Measurements from ENCODE around the gene HS2ST1.

Gene HS2ST1

DNA sequence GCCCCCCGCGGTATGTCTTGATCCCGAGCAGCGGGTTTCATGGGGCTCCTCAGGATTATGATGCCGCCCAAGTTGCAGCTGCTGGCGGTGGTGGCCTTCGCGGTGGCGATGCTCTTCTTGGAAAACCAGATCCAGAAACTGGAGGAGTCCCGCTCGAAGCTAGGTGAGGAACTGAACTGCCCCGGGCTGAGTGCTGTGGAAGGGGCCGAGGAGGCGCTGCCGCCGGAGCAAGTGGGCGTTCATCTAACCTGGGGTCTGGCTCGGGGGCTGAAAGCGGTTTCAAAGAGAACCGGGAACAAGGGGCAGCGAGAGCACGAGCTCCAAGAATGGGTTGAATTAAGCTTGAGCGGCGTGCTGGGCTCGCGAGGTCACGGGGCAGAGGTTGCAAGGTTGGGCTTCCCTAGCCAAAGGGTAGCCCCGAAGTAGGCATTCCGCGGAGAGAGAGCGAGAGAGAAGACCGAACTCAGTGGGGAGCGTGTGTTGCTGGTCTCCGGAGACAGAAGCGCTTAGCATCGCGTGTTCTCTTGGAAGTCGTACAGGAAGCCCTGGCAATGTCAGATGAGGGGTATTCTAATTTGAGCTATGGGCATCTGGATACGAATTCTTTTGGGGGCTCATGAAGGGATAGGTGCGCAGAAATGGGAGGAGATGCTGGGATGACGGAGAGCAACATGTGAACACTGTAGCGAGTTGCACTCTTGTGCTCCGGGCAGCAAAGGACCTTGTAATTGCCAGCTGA, 732 bp downstream of the HS2ST1 start (continued):
- TF ChIP-seq KLF8 (tag by site-specific recombination; IDR thresholded peaks at IDR 0.05) (no peak), ZNF610 (tag by site-specific recombination; IDR thresholded peaks at IDR 0.05; ENCODE audit: borderline replicate concordance) (0 out of 2 replicates have a peak, but pooled peaks have one; percentile 26), ZNF202 (tag by site-specific recombination; IDR thresholded peaks at IDR 0.05; ENCODE audit: borderline replicate concordance) (no peak), ZNF433 (tag by site-specific recombination; IDR thresholded peaks at IDR 0.05; ENCODE audit: low read depth) (no peak), ZNF214 (tag by site-specific recombination; IDR thresholded peaks at IDR 0.05; ENCODE audit: borderline replicate concordance) (no peak), OSR2 (tag by site-specific recombination; IDR thresholded peaks at IDR 0.05) (no peak), SP2 (tag by site-specific recombination; IDR thresholded peaks at IDR 0.05) (no peak), ZNF707 (tag by site-specific recombination; IDR thresholded peaks at IDR 0.05) (no peak), ZNF16 (tag by site-specific recombination; IDR thresholded peaks at IDR 0.05; ENCODE audit: low read depth) (no peak), ZNF701 (tag by site-specific recombination; IDR thresholded peaks at IDR 0.05) (no peak), MZF1 (tag by site-specific recombination; IDR thresholded peaks at IDR 0.05; ENCODE audit: borderline replicate concordance) (no peak; the same call in 1 of the 2 replicates), ZNF623 (tag by site-specific recombination; IDR thresholded peaks at IDR 0.05) (no peak), ZNF514 (tag by site-specific recombination; IDR thresholded peaks at IDR 0.05) (no peak), ZNF292 (tag by site-specific recombination; IDR thresholded peaks at IDR 0.05; ENCODE audit: borderline replicate concordance, low read depth) (no peak), ZBTB8A (tag by site-specific recombination; IDR thresholded peaks at IDR 0.05) (peak; percentile 78), ZBTB20 (tag by site-specific recombination; IDR thresholded peaks at IDR 0.05) (peak; percentile 97), ZNF777 (tag by site-specific recombination; IDR thresholded peaks at IDR 0.05; ENCODE audit: borderline replicate concordance) (no peak), GLIS2 (tag by site-specific recombination; IDR thresholded peaks at IDR 0.05) (peak; percentile 59; the same call in 1 of the 2 replicates), ZNF114 (tag by site-specific recombination; IDR thresholded peaks at IDR 0.05) (no peak), ZNF155 (tag by site-specific recombination; IDR thresholded peaks at IDR 0.05) (no peak), YY2 (tag by site-specific recombination; IDR thresholded peaks at IDR 0.05) (no peak), GFI1B (tag by site-specific recombination; IDR thresholded peaks at IDR 0.05) (no peak), ZNF311 (tag by site-specific recombination; IDR thresholded peaks at IDR 0.05; ENCODE audit: borderline replicate concordance) (no peak), ZNF324 (tag by site-specific recombination; IDR thresholded peaks at IDR 0.05) (no peak), SALL2 (tag by site-specific recombination; IDR thresholded peaks at IDR 0.05; ENCODE audit: borderline replicate concordance) (no peak), ZNF785 (tag by site-specific recombination; IDR thresholded peaks at IDR 0.05) (no peak), ZNF19 (tag by site-specific recombination; IDR thresholded peaks at IDR 0.05; ENCODE audit: low read depth) (no peak)
- TF ChIP-seq, protein P1, sequence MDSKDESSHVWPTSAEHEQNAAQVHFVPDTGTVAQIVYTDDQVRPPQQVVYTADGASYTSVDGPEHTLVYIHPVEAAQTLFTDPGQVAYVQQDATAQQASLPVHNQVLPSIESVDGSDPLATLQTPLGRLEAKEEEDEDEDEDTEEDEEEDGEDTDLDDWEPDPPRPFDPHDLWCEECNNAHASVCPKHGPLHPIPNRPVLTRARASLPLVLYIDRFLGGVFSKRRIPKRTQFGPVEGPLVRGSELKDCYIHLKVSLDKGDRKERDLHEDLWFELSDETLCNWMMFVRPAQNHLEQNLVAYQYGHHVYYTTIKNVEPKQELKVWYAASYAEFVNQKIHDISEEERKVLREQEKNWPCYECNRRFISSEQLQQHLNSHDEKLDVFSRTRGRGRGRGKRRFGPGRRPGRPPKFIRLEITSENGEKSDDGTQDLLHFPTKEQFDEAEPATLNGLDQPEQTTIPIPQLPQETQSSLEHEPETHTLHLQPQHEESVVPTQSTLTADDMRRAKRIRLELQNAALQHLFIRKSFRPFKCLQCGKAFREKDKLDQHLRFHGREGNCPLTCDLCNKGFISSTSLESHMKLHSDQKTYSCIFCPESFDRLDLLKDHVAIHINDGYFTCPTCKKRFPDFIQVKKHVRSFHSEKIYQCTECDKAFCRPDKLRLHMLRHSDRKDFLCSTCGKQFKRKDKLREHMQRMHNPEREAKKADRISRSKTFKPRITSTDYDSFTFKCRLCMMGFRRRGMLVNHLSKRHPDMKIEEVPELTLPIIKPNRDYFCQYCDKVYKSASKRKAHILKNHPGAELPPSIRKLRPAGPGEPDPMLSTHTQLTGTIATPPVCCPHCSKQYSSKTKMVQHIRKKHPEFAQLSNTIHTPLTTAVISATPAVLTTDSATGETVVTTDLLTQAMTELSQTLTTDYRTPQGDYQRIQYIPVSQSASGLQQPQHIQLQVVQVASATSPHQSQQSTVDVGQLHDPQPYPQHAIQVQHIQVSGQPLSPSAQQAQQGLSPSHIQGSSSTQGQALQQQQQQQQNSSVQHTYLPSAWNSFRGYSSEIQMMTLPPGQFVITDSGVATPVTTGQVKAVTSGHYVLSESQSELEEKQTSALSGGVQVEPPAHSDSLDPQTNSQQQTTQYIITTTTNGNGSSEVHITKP (tag by site-specific recombination; IDR thresholded peaks at IDR 0.05): no peak
- TF ChIP-seq, protein P2, sequence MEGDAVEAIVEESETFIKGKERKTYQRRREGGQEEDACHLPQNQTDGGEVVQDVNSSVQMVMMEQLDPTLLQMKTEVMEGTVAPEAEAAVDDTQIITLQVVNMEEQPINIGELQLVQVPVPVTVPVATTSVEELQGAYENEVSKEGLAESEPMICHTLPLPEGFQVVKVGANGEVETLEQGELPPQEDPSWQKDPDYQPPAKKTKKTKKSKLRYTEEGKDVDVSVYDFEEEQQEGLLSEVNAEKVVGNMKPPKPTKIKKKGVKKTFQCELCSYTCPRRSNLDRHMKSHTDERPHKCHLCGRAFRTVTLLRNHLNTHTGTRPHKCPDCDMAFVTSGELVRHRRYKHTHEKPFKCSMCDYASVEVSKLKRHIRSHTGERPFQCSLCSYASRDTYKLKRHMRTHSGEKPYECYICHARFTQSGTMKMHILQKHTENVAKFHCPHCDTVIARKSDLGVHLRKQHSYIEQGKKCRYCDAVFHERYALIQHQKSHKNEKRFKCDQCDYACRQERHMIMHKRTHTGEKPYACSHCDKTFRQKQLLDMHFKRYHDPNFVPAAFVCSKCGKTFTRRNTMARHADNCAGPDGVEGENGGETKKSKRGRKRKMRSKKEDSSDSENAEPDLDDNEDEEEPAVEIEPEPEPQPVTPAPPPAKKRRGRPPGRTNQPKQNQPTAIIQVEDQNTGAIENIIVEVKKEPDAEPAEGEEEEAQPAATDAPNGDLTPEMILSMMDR (tag by site-specific recombination; IDR thresholded peaks at IDR 0.05): peak; percentile 5
- TF ChIP-seq, protein P3, sequence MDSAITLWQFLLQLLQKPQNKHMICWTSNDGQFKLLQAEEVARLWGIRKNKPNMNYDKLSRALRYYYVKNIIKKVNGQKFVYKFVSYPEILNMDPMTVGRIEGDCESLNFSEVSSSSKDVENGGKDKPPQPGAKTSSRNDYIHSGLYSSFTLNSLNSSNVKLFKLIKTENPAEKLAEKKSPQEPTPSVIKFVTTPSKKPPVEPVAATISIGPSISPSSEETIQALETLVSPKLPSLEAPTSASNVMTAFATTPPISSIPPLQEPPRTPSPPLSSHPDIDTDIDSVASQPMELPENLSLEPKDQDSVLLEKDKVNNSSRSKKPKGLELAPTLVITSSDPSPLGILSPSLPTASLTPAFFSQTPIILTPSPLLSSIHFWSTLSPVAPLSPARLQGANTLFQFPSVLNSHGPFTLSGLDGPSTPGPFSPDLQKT (IDR thresholded peaks at IDR 0.05; ENCODE audit: borderline replicate concordance, low read depth, low read length): no peak
- TF ChIP-seq, protein P4, sequence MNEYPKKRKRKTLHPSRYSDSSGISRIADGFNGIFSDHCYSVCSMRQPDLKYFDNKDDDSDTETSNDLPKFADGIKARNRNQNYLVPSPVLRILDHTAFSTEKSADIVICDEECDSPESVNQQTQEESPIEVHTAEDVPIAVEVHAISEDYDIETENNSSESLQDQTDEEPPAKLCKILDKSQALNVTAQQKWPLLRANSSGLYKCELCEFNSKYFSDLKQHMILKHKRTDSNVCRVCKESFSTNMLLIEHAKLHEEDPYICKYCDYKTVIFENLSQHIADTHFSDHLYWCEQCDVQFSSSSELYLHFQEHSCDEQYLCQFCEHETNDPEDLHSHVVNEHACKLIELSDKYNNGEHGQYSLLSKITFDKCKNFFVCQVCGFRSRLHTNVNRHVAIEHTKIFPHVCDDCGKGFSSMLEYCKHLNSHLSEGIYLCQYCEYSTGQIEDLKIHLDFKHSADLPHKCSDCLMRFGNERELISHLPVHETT (tag by site-specific recombination; IDR thresholded peaks at IDR 0.05): 0 out of 2 replicates have a peak, but pooled peaks have one; percentile 33
- TF ChIP-seq, protein P5, sequence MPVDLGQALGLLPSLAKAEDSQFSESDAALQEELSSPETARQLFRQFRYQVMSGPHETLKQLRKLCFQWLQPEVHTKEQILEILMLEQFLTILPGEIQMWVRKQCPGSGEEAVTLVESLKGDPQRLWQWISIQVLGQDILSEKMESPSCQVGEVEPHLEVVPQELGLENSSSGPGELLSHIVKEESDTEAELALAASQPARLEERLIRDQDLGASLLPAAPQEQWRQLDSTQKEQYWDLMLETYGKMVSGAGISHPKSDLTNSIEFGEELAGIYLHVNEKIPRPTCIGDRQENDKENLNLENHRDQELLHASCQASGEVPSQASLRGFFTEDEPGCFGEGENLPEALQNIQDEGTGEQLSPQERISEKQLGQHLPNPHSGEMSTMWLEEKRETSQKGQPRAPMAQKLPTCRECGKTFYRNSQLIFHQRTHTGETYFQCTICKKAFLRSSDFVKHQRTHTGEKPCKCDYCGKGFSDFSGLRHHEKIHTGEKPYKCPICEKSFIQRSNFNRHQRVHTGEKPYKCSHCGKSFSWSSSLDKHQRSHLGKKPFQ (tag by site-specific recombination; IDR thresholded peaks at IDR 0.05): no peak
